LNCaP clone FGC (cell line): ENCODE data around the gene MEF2B.

Experiments
- DNase-seq: peaks from one replicate; pipeline ENCODE4 v3.0.0-alpha.2; 2011; ENCODE audit warnings: low read depth
- H3K4me3 ChIP-seq: 2 replicates; pipeline ENCODE4 v1.5.1; 2011; ENCODE audit warnings: mild to moderate bottlenecking, low read depth, low read length, control low read depth
- CTCF ChIP-seq: IDR thresholded peaks from 2 replicates; pipeline ENCODE4 v1.5.1; 2012; ENCODE audit warnings: mild to moderate bottlenecking; ENCODE audit not compliant: control insufficient read depth, insufficient read depth; ENCODE audit errors: extremely low read depth

MEF2B gene

DNA sequence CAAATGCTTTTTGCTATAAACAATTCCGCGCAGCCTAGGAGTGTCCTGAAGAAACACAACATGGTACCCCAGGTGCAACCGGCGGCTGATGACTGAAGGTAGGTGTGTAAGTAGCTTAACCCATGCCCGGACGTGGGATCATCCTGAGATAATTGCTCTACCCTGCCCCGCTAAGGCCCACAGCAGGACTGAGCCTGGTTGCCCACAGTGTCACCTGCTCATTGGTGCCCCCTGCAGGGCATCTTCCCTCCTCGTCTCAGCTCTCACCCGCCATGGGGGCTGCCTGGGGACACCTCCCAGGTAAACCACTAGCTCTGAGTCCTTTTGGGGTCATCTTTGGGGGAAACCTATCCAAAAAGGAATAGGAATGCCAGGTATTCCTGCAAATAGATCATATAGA is 54.1 kb downstream of the MEF2B start:
- peak; percentile 26; the same call in 1 of the 2 replicates for TF ChIP-seq CTCF
- H3K4me3 ChIP-seq = no peak overlapping the region
- DNase-seq = no peak

DNA sequence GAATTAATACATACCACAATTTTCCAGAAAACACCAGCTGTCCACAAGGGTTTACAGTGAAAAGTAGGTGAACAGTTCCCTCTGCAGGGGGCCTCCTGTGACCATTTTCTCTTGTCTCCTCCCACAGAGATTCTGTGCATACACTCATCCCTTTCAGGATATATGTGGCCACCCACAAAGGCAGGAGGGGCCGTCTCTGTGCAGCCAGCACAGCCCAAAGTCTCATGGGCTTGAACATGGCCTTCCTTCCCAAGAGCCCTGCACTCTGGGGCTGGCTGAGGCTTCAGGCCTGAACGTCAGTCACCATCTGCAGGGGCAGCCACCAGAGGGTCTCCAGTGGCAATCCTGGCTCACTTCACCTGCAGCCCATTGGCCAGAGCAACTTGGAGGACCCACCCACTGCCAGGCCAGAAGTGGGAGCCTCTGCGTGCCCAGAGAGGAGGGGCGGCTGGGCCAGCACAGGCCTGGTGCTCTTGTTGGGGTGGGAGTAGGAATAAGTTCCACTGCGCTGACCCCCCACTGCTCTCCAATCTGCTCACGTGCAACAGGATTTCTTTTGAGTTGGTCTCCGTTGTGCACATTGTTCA is 56.9 kb downstream of the MEF2B start:
- DNase-seq = no peak
- TF ChIP-seq CTCF = no peak
- no peak overlapping the region for H3K4me3 ChIP-seq

DNA sequence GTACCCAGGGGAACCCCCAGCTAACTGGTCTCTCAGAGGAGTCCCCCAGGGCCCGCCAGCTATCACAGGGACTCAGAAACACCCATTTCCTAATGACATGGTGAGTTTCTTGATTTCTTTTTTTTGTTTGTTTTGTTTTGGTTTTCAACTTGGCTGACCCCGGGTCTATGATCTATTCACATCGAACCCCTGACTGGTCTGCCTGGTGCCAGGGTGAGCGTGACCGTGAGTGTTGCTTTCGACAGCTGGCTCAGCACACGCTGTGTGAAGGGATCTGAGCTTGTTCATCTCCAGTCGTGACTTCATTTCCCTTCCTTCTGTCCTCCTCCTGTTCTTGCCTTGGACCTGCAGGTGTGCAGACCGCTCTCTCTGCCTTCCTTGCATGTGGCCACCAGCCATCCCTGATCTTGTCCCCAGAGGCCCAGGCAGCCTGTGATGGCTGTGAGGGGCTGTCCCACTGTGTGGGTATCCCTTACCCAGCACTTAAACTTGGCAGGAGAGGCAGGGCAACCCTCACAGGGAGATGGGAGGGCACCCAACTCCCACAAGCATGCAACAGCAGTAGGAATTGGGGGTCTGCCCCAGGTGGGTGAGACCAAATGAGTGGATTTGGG is 58.0 kb downstream of the MEF2B start:
- H3K4me3 ChIP-seq = no peak overlapping the region
- no peak for DNase-seq
- TF ChIP-seq CTCF = no peak

- TF ChIP-seq CTCF = no peak
Measured at GRCh38 chr19:19111136-19111835, 58.8 kb downstream of the MEF2B start.

GRCh38 chr19:19110410-19111135 is 59.5 kb downstream of the MEF2B start:
- TF ChIP-seq CTCF = no peak
- no peak overlapping the region for H3K4me3 ChIP-seq
- no peak for DNase-seq

More at GRCh38 chr19:19111136-19111835, 58.8 kb downstream of the MEF2B start:
- no peak for DNase-seq
- no peak overlapping the region for H3K4me3 ChIP-seq

DNA sequence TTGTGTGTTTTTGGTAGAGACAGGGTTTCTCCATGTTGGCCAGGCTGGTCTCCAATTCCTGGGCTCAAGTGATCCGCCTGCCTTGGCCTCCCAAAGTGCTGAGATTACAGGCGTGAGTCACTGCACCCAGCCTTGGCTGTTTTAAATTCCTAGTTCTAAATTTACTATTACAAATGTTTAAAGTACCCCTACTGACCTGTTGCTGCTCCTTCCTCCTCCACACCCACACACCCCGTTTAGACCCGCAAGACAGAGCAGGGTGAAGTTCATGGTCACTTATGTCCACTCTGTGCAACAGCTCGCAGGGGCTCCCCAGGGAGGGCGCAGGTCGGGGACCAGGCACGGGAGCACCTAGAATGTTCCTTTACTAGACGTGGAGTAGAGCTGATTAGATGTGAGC is 60.5 kb downstream of the MEF2B start:
- DNase-seq = no peak
- no peak for TF ChIP-seq CTCF
- H3K4me3 ChIP-seq = no peak overlapping the region
